Muscle layer of colon (tissue), 2 donors: ENCODE measurements around the gene CALCOCO1.
"Not testable (repeated sequence)": the region's sequence is repeated elsewhere in the genome, so short reads cannot be mapped to it uniquely, and the experiment has no call there.

ENCODE experiments used
- H3K27ac ChIP-seq: one replicate; pipeline ENCODE4 v1.7.0; 2013; ENCODE audit warnings: low read depth, mild to moderate bottlenecking, low read length, moderate library complexity
- H3K27me3 ChIP-seq, 2 donors: one replicate each; pipeline ENCODE4 v1.7.0; 2013; ENCODE audit warnings: low read length in 2 of 2, mild to moderate bottlenecking in 2 of 2; ENCODE audit not compliant: insufficient read depth in 2 of 2, control insufficient read depth in 1 of 2
- H3K36me3 ChIP-seq: one replicate; pipeline ENCODE4 v1.7.0; 2013; ENCODE audit warnings: mild to moderate bottlenecking, low read length; ENCODE audit not compliant: insufficient read depth
- H3K4me1 ChIP-seq: one replicate; pipeline ENCODE4 v1.7.0; 2013; ENCODE audit warnings: mild to moderate bottlenecking, low read length; ENCODE audit not compliant: insufficient read depth
- H3K4me3 ChIP-seq, 2 donors: one replicate each; pipeline ENCODE4 v1.7.0; 2013; ENCODE audit warnings: low read length in 2 of 2, low read depth in 1 of 2, mild to moderate bottlenecking in 1 of 2, moderate library complexity in 1 of 2
- H3K9ac ChIP-seq: one replicate; pipeline ENCODE4 v1.7.0; 2013; ENCODE audit warnings: low read length
- H3K9me3 ChIP-seq: one replicate; pipeline ENCODE4 v1.7.0; 2013; ENCODE audit warnings: mild to moderate bottlenecking, low read length
- donor health status: abdominal sarcoma.
- donor health status: Adenocarcinoma of cecum.

Gene CALCOCO1

GRCh38 chr12:53695152-53696145 is 31.8 kb downstream of the CALCOCO1 start:
- Histone ChIP-seq H3K4me1 (peaks cover 7% of the 10 kb centered on the region), H3K9me3 (no peaks in the 10 kb centered on the region), H3K4me3 (no peak overlapping the region), H3K36me3 (no peaks in the 10 kb centered on the region), H3K27me3 (peaks cover 41 to 57% of the 10 kb centered on the region in 2 donors), H3K27ac (no peak overlapping the region), H3K9ac (no peak overlapping the region)

GRCh38 chr12:53694756-53695151 is 32.5 kb downstream of the CALCOCO1 start:
- H3K4me3 ChIP-seq = no peak overlapping the region
- H3K9me3 ChIP-seq = no peaks in the 10 kb centered on the region
- no peak overlapping the region for H3K27ac ChIP-seq
- H3K4me1 ChIP-seq = peaks cover 7% of the 10 kb centered on the region
- H3K36me3 ChIP-seq = no peaks in the 10 kb centered on the region
- H3K27me3 ChIP-seq = peaks cover 38 to 54% of the 10 kb centered on the region in 2 donors
- no peak overlapping the region for H3K9ac ChIP-seq

DNA sequence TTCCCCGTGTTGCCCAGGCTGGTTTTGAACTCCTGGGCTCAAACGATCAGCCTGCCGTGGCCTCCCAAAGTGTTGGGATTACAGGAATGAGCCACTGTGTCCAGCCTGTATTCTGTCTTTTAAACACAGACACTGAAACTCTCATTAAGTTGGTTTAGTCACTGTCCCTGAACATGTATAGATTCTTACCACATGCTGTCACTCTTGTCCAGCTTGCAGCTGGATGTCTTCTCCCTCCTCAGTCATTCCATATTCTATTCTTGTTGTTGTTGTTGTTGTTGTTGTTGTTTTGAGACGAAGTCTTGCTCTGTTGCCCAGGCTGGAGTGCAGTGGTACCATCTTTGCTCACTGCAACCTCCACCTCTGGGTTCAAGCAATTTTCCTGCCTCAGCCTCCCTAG is 39.1 kb downstream of the CALCOCO1 start:
- H3K9ac ChIP-seq = no peak overlapping the region
- no peak overlapping the region for H3K27ac ChIP-seq
- no peaks in the 10 kb centered on the region for H3K36me3 ChIP-seq
- H3K4me3 ChIP-seq = no peak overlapping the region
- H3K9me3 ChIP-seq = no peaks in the 10 kb centered on the region
- H3K27me3 ChIP-seq = peaks cover 0 to 6% of the 10 kb centered on the region in 2 donors
- H3K4me1 ChIP-seq = no peaks in the 10 kb centered on the region

DNA sequence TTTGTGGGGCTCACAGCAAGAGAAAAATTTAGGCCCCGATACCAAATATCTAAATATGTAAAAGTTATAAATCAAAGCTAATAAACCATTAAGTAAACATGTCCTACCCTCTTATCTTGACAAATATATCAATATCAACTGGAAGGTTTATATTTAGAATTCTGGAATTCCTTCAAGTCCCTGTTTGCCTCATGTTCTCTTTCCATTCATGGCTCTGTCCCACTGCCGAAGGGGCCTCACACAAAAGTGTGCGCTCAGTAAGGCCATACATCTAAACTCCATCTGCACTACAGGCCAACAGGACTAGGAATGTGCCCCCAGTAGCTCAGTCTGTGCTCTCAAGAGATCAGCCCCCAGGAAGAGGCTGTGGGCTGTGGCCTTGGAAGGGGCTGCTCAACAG is 40.8 kb downstream of the CALCOCO1 start:
- no peak overlapping the region for H3K9ac ChIP-seq
- no peaks in the 10 kb centered on the region for H3K4me1 ChIP-seq
- H3K36me3 ChIP-seq = no peaks in the 10 kb centered on the region
- H3K4me3 ChIP-seq = no peak overlapping the region
- no peaks in the 10 kb centered on the region for H3K9me3 ChIP-seq
- H3K27me3 ChIP-seq = no peaks in the 10 kb centered on the region
- H3K27ac ChIP-seq = no peak overlapping the region

GRCh38 chr12:53684654-53685220 is 42.5 kb downstream of the CALCOCO1 start:
- Histone ChIP-seq H3K27me3 (no peaks in the 10 kb centered on the region), H3K9ac (no peak overlapping the region), H3K36me3 (no peaks in the 10 kb centered on the region), H3K4me1 (no peaks in the 10 kb centered on the region), H3K4me3 (no peak overlapping the region), H3K27ac (no peak overlapping the region), H3K9me3 (no peaks in the 10 kb centered on the region)

GRCh38 chr12:53683983-53684382 is 43.3 kb downstream of the CALCOCO1 start:
- Histone ChIP-seq H3K36me3 (no peaks in the 10 kb centered on the region), H3K4me3 (no peak overlapping the region), H3K27me3 (no peaks in the 10 kb centered on the region), H3K9ac (no peak overlapping the region), H3K27ac (no peak overlapping the region), H3K9me3 (no peaks in the 10 kb centered on the region), H3K4me1 (no peaks in the 10 kb centered on the region)

DNA sequence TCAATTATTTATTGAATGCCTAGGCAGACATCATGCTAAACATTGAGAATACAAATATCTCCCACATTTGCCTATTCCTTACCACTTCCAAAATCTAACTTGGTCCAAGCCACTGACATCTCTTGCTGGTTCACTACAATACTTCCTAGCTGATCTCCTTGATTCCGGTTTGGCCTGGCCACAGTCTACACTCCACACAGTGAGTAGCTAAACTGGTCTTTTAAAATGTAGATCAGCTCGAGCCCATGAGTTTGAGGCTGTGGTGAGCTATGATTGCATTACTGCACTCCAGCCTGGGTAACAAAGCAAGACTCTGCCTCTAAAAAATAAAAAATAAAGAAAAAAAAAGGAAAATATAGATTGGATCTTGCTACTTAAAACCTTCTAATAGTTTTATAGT is 43.8 kb downstream of the CALCOCO1 start:
- no peak overlapping the region for H3K9ac ChIP-seq
- no peaks in the 10 kb centered on the region for H3K27me3 ChIP-seq
- no peaks in the 10 kb centered on the region for H3K36me3 ChIP-seq
- no peaks in the 10 kb centered on the region for H3K9me3 ChIP-seq
- H3K4me1 ChIP-seq = no peaks in the 10 kb centered on the region
- H3K4me3 ChIP-seq = no peak overlapping the region
- H3K27ac ChIP-seq = no peak overlapping the region

DNA sequence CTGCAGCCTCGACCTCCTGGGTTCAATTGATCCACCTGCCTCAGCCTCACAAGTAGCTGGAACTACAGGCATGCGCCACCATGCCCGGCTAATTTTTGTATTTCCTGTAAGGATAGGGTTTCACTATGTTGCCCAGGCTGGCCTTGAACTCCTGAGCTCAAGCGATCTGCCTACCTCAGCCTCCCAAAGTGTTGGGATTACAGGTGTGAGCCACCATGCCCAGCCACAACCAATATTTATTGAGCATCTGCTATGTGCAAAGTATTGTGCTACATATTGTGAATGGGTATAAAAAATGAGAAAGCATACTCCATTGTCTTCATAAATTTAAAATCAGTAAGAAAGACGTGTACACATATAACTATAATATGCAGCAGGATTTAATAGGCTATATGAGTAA is 47.2 kb downstream of the CALCOCO1 start:
- not testable (repeated sequence) for H3K9ac ChIP-seq, H3K27ac ChIP-seq, H3K4me3 ChIP-seq, H3K36me3 ChIP-seq, H3K9me3 ChIP-seq, H3K27me3 ChIP-seq
- peaks cover 13% of the 10 kb centered on the region for H3K4me1 ChIP-seq

DNA sequence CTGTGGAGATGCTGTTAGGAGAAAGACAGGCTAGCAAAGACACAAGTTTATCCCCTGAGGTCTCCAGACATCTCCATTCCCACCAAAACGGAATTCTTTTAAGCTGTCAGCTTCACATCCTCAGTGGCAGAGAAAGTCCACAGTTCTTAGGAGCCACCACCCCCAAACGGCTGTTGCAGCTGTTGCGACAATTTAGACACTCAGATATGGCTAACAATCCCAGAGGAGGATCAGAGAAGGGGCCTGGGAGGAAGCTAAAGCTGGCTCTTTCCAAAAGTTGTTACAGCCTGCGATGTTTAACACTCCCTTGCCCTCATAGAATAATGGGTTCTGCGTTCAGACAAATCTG is 49.5 kb downstream of the CALCOCO1 start:
- Histone ChIP-seq H3K4me1 (peaks cover 27% of the 10 kb centered on the region), H3K27me3 (no peaks in the 10 kb centered on the region), H3K36me3 (peaks cover 4% of the 10 kb centered on the region), H3K9ac (peak overlapping the region; percentile 49), H3K9me3 (no peaks in the 10 kb centered on the region), H3K27ac (peak overlapping the region; percentile 87), H3K4me3 (peak overlapping the region in 1 of 2 donors; percentile 93)

DNA sequence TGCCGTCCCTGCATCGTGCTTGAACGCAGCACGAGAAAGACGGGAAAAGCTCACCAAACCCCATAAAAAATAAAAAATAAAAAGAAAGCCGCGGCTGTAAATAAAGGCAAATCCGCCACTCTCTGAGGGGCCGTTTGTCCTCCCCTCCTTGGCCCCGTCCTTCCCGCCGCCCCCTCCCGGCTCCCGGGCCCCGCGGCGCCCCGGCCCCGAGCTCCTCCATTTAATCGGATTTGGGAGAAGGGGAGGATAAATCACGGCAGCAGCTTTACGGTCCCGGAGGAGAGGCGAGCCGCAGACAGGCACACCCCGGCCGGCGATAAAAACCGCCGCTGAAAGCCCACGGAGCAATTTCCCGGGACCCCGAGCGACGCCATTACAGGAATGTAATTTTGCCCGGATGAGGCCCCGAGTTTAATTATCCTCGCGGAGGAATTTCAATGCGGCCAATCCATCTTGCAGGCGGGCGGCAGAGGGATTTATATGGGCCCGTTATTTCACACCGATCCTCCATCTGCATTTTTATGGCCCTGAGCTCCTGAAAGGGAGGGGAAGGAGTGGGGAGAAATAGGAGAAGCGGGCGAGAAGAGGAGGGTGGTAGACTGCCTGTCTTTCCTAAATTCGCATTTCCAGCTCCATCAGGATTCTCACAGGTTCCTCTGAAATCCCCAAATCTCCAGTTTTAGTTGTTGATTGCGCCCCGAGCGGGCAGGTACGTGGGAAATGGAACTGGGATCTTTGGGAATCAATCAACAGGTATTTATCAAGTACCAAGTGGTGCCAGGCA is 50.0 kb downstream of the CALCOCO1 start:
- Histone ChIP-seq H3K4me3 (peak overlapping the region; percentile 37 to 93), H3K27ac (peak overlapping the region; percentile 87), H3K27me3 (no peaks in the 10 kb centered on the region), H3K9ac (peak overlapping the region; percentile 49), H3K4me1 (peaks cover 27% of the 10 kb centered on the region), H3K9me3 (no peaks in the 10 kb centered on the region), H3K36me3 (peaks cover 10% of the 10 kb centered on the region)

DNA sequence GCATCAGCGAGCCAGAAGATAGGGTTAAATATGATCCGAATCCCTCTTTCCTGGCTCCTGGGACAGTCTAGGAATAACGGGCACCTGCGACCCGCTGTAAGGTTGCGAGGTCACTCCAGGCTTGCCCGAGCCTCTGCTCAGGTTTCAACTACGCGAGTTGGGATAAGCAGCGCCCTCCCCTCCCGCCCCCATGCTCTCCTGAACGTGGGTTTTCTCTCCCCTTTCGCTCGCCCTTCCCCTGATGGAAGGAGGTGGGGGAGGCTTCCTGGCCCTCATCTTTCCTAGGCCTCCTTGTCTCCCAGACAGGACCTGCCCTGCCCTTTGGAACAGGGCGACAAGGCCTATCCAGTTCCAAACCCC is 50.6 kb downstream of the CALCOCO1 start:
- H3K27me3 ChIP-seq = no peaks in the 10 kb centered on the region
- H3K4me3 ChIP-seq = peak overlapping the region in 1 of 2 donors; percentile 93
- peaks cover 27% of the 10 kb centered on the region for H3K4me1 ChIP-seq
- no peaks in the 10 kb centered on the region for H3K9me3 ChIP-seq
- peak overlapping the region; percentile 49 for H3K9ac ChIP-seq
- H3K36me3 ChIP-seq = peaks cover 12% of the 10 kb centered on the region
- peak overlapping the region; percentile 87 for H3K27ac ChIP-seq
